ENCODE results near the gene PRKCA.

- no peak for TF ChIP-seq YY1 (IDR thresholded peaks at IDR 0.05; ENCODE audit: low read depth)
- TF ChIP-seq RAD21 (IDR thresholded peaks at IDR 0.05; ENCODE audit: low read depth): no peak
- no peak for TF ChIP-seq CREB1 (IDR thresholded peaks at IDR 0.05; ENCODE audit: low read depth)
- TF ChIP-seq MAX (IDR thresholded peaks at IDR 0.05): no peak
- no peak for TF ChIP-seq TAF1 (IDR thresholded peaks at IDR 0.05; ENCODE audit: low read depth)
- no peak for TF ChIP-seq FOXM1 (IDR thresholded peaks at IDR 0.05; ENCODE audit: borderline replicate concordance, low read depth)
- no peak for TF ChIP-seq REST (IDR thresholded peaks at IDR 0.05; ENCODE audit: low read depth)
- TF ChIP-seq ZBTB7A (IDR thresholded peaks at IDR 0.05; ENCODE audit: low read depth): no peak
These were observed 352.4 kb downstream of the PRKCA start for GRCh38 chr17:66654764-66655163.
